Measurements from ENCODE around the gene NRXN3. TPM values are rescaled to one million over a fixed set of nuclear protein-coding genes. Genes with fewer than 3 reads are reported as not detected.

NRXN3 gene
- total and polyA plus RNA-seq, 2 experiments from 2014 or later, result 5.7 to 7.1 TPM

DNA sequence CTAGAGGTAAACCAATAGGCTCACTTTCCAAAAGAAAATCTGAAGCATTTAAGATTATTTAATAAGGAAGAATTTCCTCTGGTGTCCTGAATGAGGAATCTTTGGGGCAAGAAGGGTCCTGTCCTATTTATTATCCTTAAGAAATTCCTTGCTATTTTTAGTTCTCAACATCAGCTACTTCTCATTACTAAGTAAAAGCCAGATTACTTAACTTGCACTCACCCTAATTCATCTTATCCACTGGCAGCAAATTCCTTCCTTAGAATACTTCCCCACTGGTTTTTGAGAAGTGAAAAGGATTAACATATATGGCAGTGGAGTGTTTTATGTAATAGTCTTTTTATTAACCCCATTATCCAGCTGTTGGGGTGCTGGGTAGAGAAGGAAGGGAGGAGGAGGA is 1273.4 kb downstream of the NRXN3 start:
- Histone ChIP-seq H3K27ac (no peak overlapping the region), H3K4me1 (ENCODE audit: insufficient read depth) (no peaks in the 10 kb centered on the region), H3K79me2 (no peaks in the 10 kb centered on the region), H3K4me3 (no peak overlapping the region), H3K4me2 (no peak overlapping the region), H3K27me3 (no peaks in the 10 kb centered on the region), H4K20me1 (ENCODE audit: insufficient read depth, poor library complexity, severe bottlenecking) (no peaks in the 10 kb centered on the region), H2AFZ (no peak overlapping the region), H3K36me3 (replicated peaks; ENCODE audit: insufficient read depth, low read depth) (no peaks in the 10 kb centered on the region), H3K9me2 (replicated peaks; ENCODE audit: insufficient read depth) (no peaks in the 10 kb centered on the region), H3K9me3 (ENCODE audit: low read depth) (no peaks in the 10 kb centered on the region)
- TF ChIP-seq EZH2phosphoT487 (IDR thresholded peaks at IDR 0.05; ENCODE audit: low read depth, severe bottlenecking, unreplicated experiment) (no peak), EZH2 (IDR thresholded peaks at IDR 0.05; ENCODE audit: borderline replicate concordance) (no peak)
- TF ChIP-seq, protein P1, sequence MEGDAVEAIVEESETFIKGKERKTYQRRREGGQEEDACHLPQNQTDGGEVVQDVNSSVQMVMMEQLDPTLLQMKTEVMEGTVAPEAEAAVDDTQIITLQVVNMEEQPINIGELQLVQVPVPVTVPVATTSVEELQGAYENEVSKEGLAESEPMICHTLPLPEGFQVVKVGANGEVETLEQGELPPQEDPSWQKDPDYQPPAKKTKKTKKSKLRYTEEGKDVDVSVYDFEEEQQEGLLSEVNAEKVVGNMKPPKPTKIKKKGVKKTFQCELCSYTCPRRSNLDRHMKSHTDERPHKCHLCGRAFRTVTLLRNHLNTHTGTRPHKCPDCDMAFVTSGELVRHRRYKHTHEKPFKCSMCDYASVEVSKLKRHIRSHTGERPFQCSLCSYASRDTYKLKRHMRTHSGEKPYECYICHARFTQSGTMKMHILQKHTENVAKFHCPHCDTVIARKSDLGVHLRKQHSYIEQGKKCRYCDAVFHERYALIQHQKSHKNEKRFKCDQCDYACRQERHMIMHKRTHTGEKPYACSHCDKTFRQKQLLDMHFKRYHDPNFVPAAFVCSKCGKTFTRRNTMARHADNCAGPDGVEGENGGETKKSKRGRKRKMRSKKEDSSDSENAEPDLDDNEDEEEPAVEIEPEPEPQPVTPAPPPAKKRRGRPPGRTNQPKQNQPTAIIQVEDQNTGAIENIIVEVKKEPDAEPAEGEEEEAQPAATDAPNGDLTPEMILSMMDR (IDR thresholded peaks at IDR 0.05; ENCODE audit: poor library complexity), result no peak
- DNase-seq (ENCODE audit: low spot score), result no peak

DNA sequence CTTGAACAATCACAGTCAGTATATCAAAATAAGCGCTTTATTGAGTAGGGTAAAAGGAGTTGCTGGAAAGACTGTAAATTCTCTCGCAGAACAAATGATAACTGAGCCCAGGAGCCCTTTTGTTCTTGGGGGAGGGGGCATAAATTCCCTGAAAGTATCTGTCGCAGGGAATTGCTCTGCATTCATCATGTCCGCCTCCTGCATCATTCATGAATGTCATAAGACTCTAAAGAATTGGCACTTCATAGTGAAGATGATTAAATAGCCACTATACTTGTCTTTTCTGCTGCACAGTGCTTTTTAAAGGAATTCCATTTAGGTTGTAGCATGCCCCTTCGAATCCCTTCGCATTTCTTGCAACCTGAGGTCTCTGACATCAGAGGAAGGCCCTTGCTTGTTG is 1278.8 kb downstream of the NRXN3 start:
- no peak for TF ChIP-seq EZH2 (IDR thresholded peaks at IDR 0.05; ENCODE audit: borderline replicate concordance)
- H3K9me3 ChIP-seq (ENCODE audit: low read depth), result no peaks in the 10 kb centered on the region
- no peak overlapping the region for H2AFZ ChIP-seq
- no peaks in the 10 kb centered on the region for H3K9me2 ChIP-seq (replicated peaks; ENCODE audit: insufficient read depth)
- no peak for DNase-seq (ENCODE audit: low spot score)
- H3K27ac ChIP-seq, result no peak overlapping the region
- WGBS (ENCODE audit: low lambda C conversion rate, missing lambda C conversion rate), result 91% methylated on average over 6 of the region's 6 CpGs
- H3K4me3 ChIP-seq, result no peak overlapping the region
- H3K4me2 ChIP-seq, result no peak overlapping the region
- no peaks in the 10 kb centered on the region for H4K20me1 ChIP-seq (ENCODE audit: insufficient read depth, poor library complexity, severe bottlenecking)
- H3K79me2 ChIP-seq, result no peaks in the 10 kb centered on the region
- no peaks in the 10 kb centered on the region for H3K27me3 ChIP-seq
- H3K4me1 ChIP-seq (ENCODE audit: insufficient read depth), result no peaks in the 10 kb centered on the region
- H3K36me3 ChIP-seq (replicated peaks; ENCODE audit: insufficient read depth, low read depth), result no peaks in the 10 kb centered on the region

DNA sequence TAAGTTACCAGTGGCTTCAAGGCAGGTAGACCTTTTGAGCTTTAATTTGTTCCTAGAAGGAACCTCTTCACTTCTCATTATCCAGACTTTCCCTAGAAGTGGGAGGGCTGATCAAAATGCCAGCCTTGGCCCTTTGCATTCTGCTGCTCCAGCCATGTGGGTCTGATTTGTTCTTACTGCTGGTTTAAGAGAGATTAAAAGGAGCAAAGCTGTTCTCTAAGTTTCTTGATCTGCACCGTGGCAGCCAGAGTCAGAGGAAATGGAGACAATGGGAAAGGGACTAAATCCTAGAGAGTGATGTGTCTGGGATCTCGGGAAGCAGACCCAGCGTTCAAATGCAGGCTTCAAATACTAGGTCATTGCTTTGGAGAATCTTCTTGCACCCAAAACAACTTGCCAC is 1281.4 kb downstream of the NRXN3 start:
- H3K27me3 ChIP-seq, result no peaks in the 10 kb centered on the region
- H3K36me3 ChIP-seq (replicated peaks; ENCODE audit: insufficient read depth, low read depth), result no peaks in the 10 kb centered on the region
- no peak overlapping the region for H2AFZ ChIP-seq
- no peaks in the 10 kb centered on the region for H3K9me3 ChIP-seq (ENCODE audit: low read depth)
- no peak overlapping the region for H3K4me2 ChIP-seq
- H3K4me3 ChIP-seq, result no peak overlapping the region
- no peak overlapping the region for H3K27ac ChIP-seq
- no peak for DNase-seq (ENCODE audit: low spot score)
- no peaks in the 10 kb centered on the region for H4K20me1 ChIP-seq (ENCODE audit: insufficient read depth, poor library complexity, severe bottlenecking)
- no peaks in the 10 kb centered on the region for H3K79me2 ChIP-seq
- TF ChIP-seq, protein P1 (IDR thresholded peaks at IDR 0.05; ENCODE audit: poor library complexity), result no peak
- TF ChIP-seq EZH2phosphoT487 (IDR thresholded peaks at IDR 0.05; ENCODE audit: low read depth, severe bottlenecking, unreplicated experiment) (no peak), EZH2 (IDR thresholded peaks at IDR 0.05; ENCODE audit: borderline replicate concordance) (no peak)
- no peaks in the 10 kb centered on the region for H3K9me2 ChIP-seq (replicated peaks; ENCODE audit: insufficient read depth)
- WGBS (ENCODE audit: low lambda C conversion rate, missing lambda C conversion rate), result 79% methylated on average over 3 of the region's 3 CpGs
- H3K4me1 ChIP-seq (ENCODE audit: insufficient read depth), result no peaks in the 10 kb centered on the region

DNA sequence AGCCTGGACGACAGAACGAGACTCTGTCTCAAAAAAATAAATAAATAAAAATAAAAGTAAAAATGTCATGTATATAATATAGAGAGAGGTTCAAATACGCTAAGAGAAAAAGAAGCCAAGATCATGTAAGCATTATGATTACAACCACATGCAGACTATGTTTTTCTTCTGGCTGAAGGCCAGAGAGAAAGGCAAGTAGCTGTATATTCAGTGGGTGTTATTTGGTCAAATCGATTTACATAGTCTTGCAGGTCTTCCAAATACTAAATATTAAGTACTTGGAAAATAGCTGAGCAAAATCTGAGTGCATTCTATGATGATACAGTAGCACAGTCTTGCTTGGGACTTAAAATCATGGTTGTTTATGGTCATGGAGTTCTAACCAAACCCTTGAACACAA is 1283.1 kb downstream of the NRXN3 start:
- Histone ChIP-seq H3K36me3 (replicated peaks; ENCODE audit: insufficient read depth, low read depth) (no peaks in the 10 kb centered on the region), H3K27ac (no peak overlapping the region), H3K9me3 (ENCODE audit: low read depth) (no peaks in the 10 kb centered on the region), H3K9me2 (replicated peaks; ENCODE audit: insufficient read depth) (no peaks in the 10 kb centered on the region), H4K20me1 (ENCODE audit: insufficient read depth, poor library complexity, severe bottlenecking) (no peaks in the 10 kb centered on the region), H3K4me1 (ENCODE audit: insufficient read depth) (no peaks in the 10 kb centered on the region), H2AFZ (no peak overlapping the region), H3K4me3 (no peak overlapping the region), H3K27me3 (no peaks in the 10 kb centered on the region), H3K79me2 (no peaks in the 10 kb centered on the region), H3K4me2 (no peak overlapping the region)
- DNase-seq (ENCODE audit: low spot score), result no peak
- TF ChIP-seq EZH2phosphoT487 (IDR thresholded peaks at IDR 0.05; ENCODE audit: low read depth, severe bottlenecking, unreplicated experiment), result no peak
- no peak for TF ChIP-seq EZH2 (IDR thresholded peaks at IDR 0.05; ENCODE audit: borderline replicate concordance)
- TF ChIP-seq, protein P1 (IDR thresholded peaks at IDR 0.05; ENCODE audit: poor library complexity), result no peak
- WGBS (ENCODE audit: low lambda C conversion rate, missing lambda C conversion rate), result 86% methylated on average over 4 of the region's 4 CpGs
